ENCODE results near the gene GLT8D2. TPM values are rescaled to one million over a fixed set of nuclear protein-coding genes. Genes with fewer than 3 reads are reported as not detected.

GLT8D2 gene
- polyA plus RNA-seq, 2 of the 4 experiments (the other 2 are of a cell fraction): 0.27 to 0.43 TPM

DNA sequence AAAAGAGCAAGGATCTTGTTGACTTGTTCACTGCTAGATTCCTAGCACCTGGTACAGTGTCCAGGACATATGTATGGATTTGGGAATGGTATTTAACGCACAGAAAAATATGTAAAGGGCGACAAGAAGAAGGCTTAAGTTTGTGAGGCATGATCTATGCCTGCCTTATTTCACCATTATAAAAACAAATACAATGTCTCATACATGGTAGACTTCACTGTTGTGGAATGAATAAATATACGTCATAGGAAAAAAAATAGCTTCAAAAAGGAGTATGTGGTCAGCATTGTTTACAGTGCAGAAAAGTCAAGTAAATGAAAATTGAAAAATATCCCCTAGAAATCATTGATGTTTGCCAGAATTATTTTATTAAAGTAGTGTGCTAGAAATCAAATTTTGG lies 44.3 kb upstream of the GLT8D2 start:
- no peak overlapping the region for H3K4me3 ChIP-seq
- DNase-seq (ENCODE audit: low read depth in 1 of 2, low spot score in 1 of 2): no peak
- H3K4me1 ChIP-seq: no peaks in the 10 kb centered on the region
- no peak for FAIRE-seq
- TF ChIP-seq MAFK (IDR thresholded peaks at IDR 0.05; ENCODE audit: partially characterized antibody): no peak
- TF ChIP-seq, protein P1, sequence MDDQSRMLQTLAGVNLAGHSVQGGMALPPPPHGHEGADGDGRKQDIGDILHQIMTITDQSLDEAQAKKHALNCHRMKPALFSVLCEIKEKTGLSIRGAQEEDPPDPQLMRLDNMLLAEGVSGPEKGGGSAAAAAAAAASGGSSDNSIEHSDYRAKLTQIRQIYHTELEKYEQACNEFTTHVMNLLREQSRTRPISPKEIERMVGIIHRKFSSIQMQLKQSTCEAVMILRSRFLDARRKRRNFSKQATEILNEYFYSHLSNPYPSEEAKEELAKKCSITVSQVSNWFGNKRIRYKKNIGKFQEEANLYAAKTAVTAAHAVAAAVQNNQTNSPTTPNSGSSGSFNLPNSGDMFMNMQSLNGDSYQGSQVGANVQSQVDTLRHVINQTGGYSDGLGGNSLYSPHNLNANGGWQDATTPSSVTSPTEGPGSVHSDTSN (IDR thresholded peaks at IDR 0.05): no peak
- TF ChIP-seq EHF (CRISPR knock-in tag; IDR thresholded peaks at IDR 0.05): no peak
- TF ChIP-seq SREBF2 (IDR thresholded peaks at IDR 0.05): no peak
- TF ChIP-seq, protein P2, sequence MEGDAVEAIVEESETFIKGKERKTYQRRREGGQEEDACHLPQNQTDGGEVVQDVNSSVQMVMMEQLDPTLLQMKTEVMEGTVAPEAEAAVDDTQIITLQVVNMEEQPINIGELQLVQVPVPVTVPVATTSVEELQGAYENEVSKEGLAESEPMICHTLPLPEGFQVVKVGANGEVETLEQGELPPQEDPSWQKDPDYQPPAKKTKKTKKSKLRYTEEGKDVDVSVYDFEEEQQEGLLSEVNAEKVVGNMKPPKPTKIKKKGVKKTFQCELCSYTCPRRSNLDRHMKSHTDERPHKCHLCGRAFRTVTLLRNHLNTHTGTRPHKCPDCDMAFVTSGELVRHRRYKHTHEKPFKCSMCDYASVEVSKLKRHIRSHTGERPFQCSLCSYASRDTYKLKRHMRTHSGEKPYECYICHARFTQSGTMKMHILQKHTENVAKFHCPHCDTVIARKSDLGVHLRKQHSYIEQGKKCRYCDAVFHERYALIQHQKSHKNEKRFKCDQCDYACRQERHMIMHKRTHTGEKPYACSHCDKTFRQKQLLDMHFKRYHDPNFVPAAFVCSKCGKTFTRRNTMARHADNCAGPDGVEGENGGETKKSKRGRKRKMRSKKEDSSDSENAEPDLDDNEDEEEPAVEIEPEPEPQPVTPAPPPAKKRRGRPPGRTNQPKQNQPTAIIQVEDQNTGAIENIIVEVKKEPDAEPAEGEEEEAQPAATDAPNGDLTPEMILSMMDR (IDR thresholded peaks at IDR 0.05): no peak
- no peak for TF ChIP-seq NR3C1 (IDR thresholded peaks at IDR 0.05)
- TF ChIP-seq FOXS1 (CRISPR knock-in tag; IDR thresholded peaks at IDR 0.05): no peak
- no peak for TF ChIP-seq TFCP2L1 (CRISPR knock-in tag; IDR thresholded peaks at IDR 0.05)
- no peak for TF ChIP-seq SMC3 (IDR thresholded peaks at IDR 0.05)
- no peak for TF ChIP-seq MAZ (IDR thresholded peaks at IDR 0.05; ENCODE audit: borderline replicate concordance, low read depth, low read length)
- no peak for TF ChIP-seq KDM5A (IDR thresholded peaks at IDR 0.05)
- TF ChIP-seq RAD21 (conservative IDR thresholded peaks at IDR 0.05 in 1 of 2, IDR thresholded peaks at IDR 0.05 in 1 of 2): no peak
- TF ChIP-seq RCOR1 (IDR thresholded peaks at IDR 0.05; ENCODE audit: low read depth, low read length): no peak
- H3K27ac ChIP-seq: no peak overlapping the region
- ChIA-PET CTCF (no interaction called here), POLR2A (no interaction called here)
- no peak for ATAC-seq
- no peaks in the 10 kb centered on the region for H3K9me3 ChIP-seq
- 96% methylated on average over 3 of the region's 3 CpGs for WGBS (ENCODE audit: missing lambda C conversion rate)
- no peak overlapping the region for H3K4me2 ChIP-seq

DNA sequence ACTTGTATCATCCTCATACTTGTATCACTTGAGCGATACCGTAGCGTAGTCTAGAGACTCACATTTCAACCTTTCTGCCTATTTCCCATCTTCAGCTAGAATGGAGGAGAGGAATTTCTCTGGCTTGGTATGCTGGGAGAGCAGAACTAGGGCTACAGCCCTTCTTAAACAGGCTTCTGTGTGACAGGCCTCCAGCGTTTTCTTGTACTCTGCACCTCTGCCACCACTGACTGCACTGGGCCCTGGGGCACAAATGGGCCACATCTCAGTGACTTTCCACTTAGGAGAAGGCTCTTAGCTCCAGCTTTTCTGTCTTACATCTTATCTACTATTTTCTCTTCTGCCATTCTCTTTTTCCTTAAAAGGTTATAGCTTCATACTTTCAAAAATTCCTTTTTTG lies 41.1 kb upstream of the GLT8D2 start:
- no peak for TF ChIP-seq MAFK (IDR thresholded peaks at IDR 0.05; ENCODE audit: partially characterized antibody)
- TF ChIP-seq, protein P3, sequence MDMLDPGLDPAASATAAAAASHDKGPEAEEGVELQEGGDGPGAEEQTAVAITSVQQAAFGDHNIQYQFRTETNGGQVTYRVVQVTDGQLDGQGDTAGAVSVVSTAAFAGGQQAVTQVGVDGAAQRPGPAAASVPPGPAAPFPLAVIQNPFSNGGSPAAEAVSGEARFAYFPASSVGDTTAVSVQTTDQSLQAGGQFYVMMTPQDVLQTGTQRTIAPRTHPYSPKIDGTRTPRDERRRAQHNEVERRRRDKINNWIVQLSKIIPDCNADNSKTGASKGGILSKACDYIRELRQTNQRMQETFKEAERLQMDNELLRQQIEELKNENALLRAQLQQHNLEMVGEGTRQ (IDR thresholded peaks at IDR 0.05): no peak
- no peak for TF ChIP-seq HOXB13 (CRISPR knock-in tag; IDR thresholded peaks at IDR 0.05; ENCODE audit: low read depth)
- TF ChIP-seq JUNB (IDR thresholded peaks at IDR 0.05): no peak
- TF ChIP-seq CHD4 (IDR thresholded peaks at IDR 0.05; ENCODE audit: borderline replicate concordance): no peak
- no peak for DNase-seq (ENCODE audit: low read depth in 1 of 2, low spot score in 1 of 2)
- Histone ChIP-seq H3K9me3 (no peaks in the 10 kb centered on the region), H3K4me2 (no peak overlapping the region), H3K4me3 (no peak overlapping the region), H3K27ac (no peak overlapping the region), H3K4me1 (no peaks in the 10 kb centered on the region)
- 87% methylated on average over 4 of the region's 4 CpGs for WGBS (ENCODE audit: missing lambda C conversion rate)
- POLR2A ChIA-PET: interaction anchor here (0.8 kb wide), 1 partner anchor 125 kb away, joined by 3 read pairs; the partner anchor contains the start of gene TDG
- CTCF ChIA-PET: interaction anchor here (0.9 to 2.6 kb wide), 2 partner anchors 17 to 41 kb away, joined by 3 to 10 read pairs; partner anchors contain the start of gene GLT8D2
- ATAC-seq: no peak
- FAIRE-seq: no peak

DNA sequence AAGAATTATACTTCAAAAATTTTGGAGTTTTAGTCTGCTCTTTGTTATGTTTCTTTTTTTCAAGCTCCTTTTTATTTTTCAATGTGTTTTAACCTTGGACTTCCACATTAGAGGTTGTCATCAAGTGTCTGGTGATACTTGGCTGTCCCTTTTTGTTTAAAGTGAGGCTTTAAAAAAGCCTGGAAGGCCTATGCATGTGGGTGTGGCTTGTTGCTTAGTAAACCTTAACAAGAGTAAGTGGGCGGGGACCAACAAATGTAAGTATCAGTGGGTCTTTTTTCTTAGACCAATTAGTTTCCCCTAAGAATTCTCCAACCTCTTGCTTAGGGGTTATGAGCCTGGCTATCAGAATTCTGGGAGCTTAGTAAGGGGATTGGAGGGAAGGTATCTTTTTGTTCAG lies 40.7 kb upstream of the GLT8D2 start:
- FAIRE-seq: no peak
- CTCF ChIA-PET: interaction anchor here (2.6 kb wide), 1 partner anchor 18 kb away, joined by 10 read pairs; no protein-coding TSS in a partner anchor
- POLR2A ChIA-PET: interaction anchor here (0.8 kb wide), 1 partner anchor 125 kb away, joined by 3 read pairs; the partner anchor contains the start of gene TDG
- H3K4me3 ChIP-seq: no peak overlapping the region
- WGBS (ENCODE audit: missing lambda C conversion rate): 93% methylated on average over 1 of the region's 1 CpG
- no peak for DNase-seq (ENCODE audit: low read depth in 1 of 2, low spot score in 1 of 2)
- no peak overlapping the region for H3K4me2 ChIP-seq
- no peak for ATAC-seq
- no peaks in the 10 kb centered on the region for H3K4me1 ChIP-seq
- no peaks in the 10 kb centered on the region for H3K9me3 ChIP-seq
- TF ChIP-seq, protein P4, sequence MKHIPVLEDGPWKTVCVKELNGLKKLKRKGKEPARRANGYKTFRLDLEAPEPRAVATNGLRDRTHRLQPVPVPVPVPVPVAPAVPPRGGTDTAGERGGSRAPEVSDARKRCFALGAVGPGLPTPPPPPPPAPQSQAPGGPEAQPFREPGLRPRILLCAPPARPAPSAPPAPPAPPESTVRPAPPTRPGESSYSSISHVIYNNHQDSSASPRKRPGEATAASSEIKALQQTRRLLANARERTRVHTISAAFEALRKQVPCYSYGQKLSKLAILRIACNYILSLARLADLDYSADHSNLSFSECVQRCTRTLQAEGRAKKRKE (CRISPR knock-in tag; IDR thresholded peaks at IDR 0.05; ENCODE audit: low read depth): no peak
- no peak for TF ChIP-seq MAZ (IDR thresholded peaks at IDR 0.05; ENCODE audit: borderline replicate concordance, low read depth, low read length)
- TF ChIP-seq TP53 (CRISPR knock-in tag; IDR thresholded peaks at IDR 0.05): no peak
- no peak for TF ChIP-seq RFX5 (IDR thresholded peaks at IDR 0.05)
- TF ChIP-seq, protein P3 (IDR thresholded peaks at IDR 0.05): no peak
- TF ChIP-seq SREBF2 (IDR thresholded peaks at IDR 0.05): no peak
- TF ChIP-seq, protein P5, sequence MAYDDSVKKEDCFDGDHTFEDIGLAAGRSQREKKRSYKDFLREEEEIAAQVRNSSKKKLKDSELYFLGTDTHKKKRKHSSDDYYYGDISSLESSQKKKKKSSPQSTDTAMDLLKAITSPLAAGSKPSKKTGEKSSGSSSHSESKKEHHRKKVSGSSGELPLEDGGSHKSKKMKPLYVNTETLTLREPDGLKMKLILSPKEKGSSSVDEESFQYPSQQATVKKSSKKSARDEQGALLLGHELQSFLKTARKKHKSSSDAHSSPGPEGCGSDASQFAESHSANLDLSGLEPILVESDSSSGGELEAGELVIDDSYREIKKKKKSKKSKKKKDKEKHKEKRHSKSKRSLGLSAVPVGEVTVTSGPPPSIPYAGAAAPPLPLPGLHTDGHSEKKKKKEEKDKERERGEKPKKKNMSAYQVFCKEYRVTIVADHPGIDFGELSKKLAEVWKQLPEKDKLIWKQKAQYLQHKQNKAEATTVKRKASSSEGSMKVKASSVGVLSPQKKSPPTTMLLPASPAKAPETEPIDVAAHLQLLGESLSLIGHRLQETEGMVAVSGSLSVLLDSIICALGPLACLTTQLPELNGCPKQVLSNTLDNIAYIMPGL (CRISPR knock-in tag; IDR thresholded peaks at IDR 0.05; ENCODE audit: borderline replicate concordance): no peak
- TF ChIP-seq CHD4 (IDR thresholded peaks at IDR 0.05; ENCODE audit: borderline replicate concordance): no peak
- TF ChIP-seq HOXB5 (CRISPR knock-in tag; IDR thresholded peaks at IDR 0.05): no peak
- no peak for TF ChIP-seq FOSB (CRISPR knock-in tag; IDR thresholded peaks at IDR 0.05)
- TF ChIP-seq, protein P6, sequence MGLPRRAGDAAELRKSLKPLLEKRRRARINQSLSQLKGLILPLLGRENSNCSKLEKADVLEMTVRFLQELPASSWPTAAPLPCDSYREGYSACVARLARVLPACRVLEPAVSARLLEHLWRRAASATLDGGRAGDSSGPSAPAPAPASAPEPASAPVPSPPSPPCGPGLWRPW (IDR thresholded peaks at IDR 0.05): no peak
- TF ChIP-seq, protein P7, sequence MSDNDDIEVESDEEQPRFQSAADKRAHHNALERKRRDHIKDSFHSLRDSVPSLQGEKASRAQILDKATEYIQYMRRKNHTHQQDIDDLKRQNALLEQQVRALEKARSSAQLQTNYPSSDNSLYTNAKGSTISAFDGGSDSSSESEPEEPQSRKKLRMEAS (IDR thresholded peaks at IDR 0.05): no peak
- no peak for TF ChIP-seq NPAS2 (CRISPR knock-in tag; IDR thresholded peaks at IDR 0.05; ENCODE audit: borderline replicate concordance)
- no peak for TF ChIP-seq ZSCAN20 (CRISPR knock-in tag; IDR thresholded peaks at IDR 0.05)
- H3K27ac ChIP-seq: no peak overlapping the region
